H1 (cell line): Measurements from ENCODE around the gene PDP2. TPM values are rescaled to one million over a fixed set of nuclear protein-coding genes. Genes with fewer than 3 reads are reported as not detected.

ENCODE experiments used
- CTCF ChIA-PET: fragments of 300-600 bp; sonication (Branson Sonifier 250); formaldehyde crosslinking; loops from one replicate; lab custom pipeline; 2021; ENCODE audit not compliant: partially characterized antibody; lab: Charles Lee
- POLR2A ChIA-PET: fragments of 300-600 bp; sonication (Branson Sonifier 250); formaldehyde crosslinking; loops from one replicate; lab custom pipeline; 2021; ENCODE audit warnings: inconsistent platforms; ENCODE audit not compliant: partially characterized antibody; lab: Charles Lee
- DNase-seq, 2 experiments: peaks; one replicate each; pipeline versions ENCODE4 v3.0.0 to v3.0.0-alpha.2; 2010 to 2022; ENCODE audit warnings: low spot score in 2 of 2, low read depth in 1 of 2, mixed read lengths in 1 of 2
- FAIRE-seq: peaks from 2 replicates; lab custom pipeline; 2011; peaks lifted over from hg19 to GRCh38; lab: Jason Lieb, UNC
- H2AFZ ChIP-seq: 2 replicates; pipeline ENCODE4 v1.8.1; 2012; ENCODE audit warnings: low read length, inconsistent platforms
- H2AK5ac ChIP-seq: 2 replicates; pipeline ENCODE4 v1.6.1; 2013; ENCODE audit warnings: low read depth, low read length
- H2BK120ac ChIP-seq: replicated peaks from 2 replicates; pipeline ENCODE3; 2013; ENCODE audit warnings: low read depth, low read length, inconsistent platforms
- H2BK12ac ChIP-seq: 2 replicates; pipeline ENCODE4 v1.6.1; 2013; ENCODE audit warnings: low read depth, low read length
- H2BK15ac ChIP-seq: 2 replicates; pipeline ENCODE4 v1.6.1; 2013; ENCODE audit warnings: low read length
- H2BK20ac ChIP-seq: 2 replicates; pipeline ENCODE4 v1.6.1; 2013; ENCODE audit warnings: low read length
- H2BK5ac ChIP-seq: 2 replicates; pipeline ENCODE4 v1.6.1; 2013; ENCODE audit warnings: low read depth, low read length
- H3K14ac ChIP-seq: 2 replicates; pipeline ENCODE4 v1.6.1; 2013; ENCODE audit warnings: inconsistent platforms; ENCODE audit not compliant: insufficient read length
- H3K18ac ChIP-seq: 2 replicates; pipeline ENCODE4 v1.6.1; 2013; ENCODE audit warnings: low read length; ENCODE audit errors: extremely low read depth
- H3K23ac ChIP-seq: 2 replicates; pipeline ENCODE4 v1.6.1; 2013; ENCODE audit warnings: inconsistent platforms; ENCODE audit not compliant: insufficient read length
- H3K23me2 ChIP-seq: 2 replicates; pipeline ENCODE4 v1.6.1; 2013; ENCODE audit warnings: low read depth, low read length
- H3K27ac ChIP-seq: 2 replicates; pipeline ENCODE4 v1.6.1; 2011; ENCODE audit warnings: low read depth, low read length, inconsistent platforms
- H3K27me3 ChIP-seq, 4 experiments: replicated peaks in 1 of 4; 1 replicate in 1 of 4; 2 replicates in 3 of 4; pipeline versions ENCODE4 v1.6.1 to v1.8.1; 2011 to 2013; ENCODE audit warnings: low read length in 3 of 4, mild to moderate bottlenecking in 3 of 4, inconsistent platforms in 2 of 4, mixed read lengths in 2 of 4, moderate library complexity in 1 of 4; ENCODE audit not compliant: control insufficient read depth in 3 of 4, insufficient read depth in 3 of 4; ENCODE audit errors: extremely low read depth in 1 of 4
- H3K36me3 ChIP-seq, 4 experiments: 2 replicates each; pipeline versions ENCODE4 v1.6.1 to v1.8.1; 2011 to 2013; ENCODE audit warnings: mild to moderate bottlenecking in 4 of 4, low read length in 3 of 4, moderate library complexity in 2 of 4, control low read depth in 1 of 4, inconsistent platforms in 1 of 4; ENCODE audit not compliant: insufficient read depth in 4 of 4, control insufficient read depth in 2 of 4
- H3K4ac ChIP-seq: replicated peaks from 2 replicates; pipeline ENCODE3; 2013; ENCODE audit warnings: low read length, low read depth, mixed read lengths, inconsistent platforms; ENCODE audit not compliant: insufficient read length
- H3K4me1 ChIP-seq, 4 experiments: replicated peaks in 1 of 4; 1 replicate in 1 of 4; 2 replicates in 3 of 4; pipeline versions ENCODE4 v1.6.1 to v1.8.1; 2011 to 2013; ENCODE audit warnings: low read length in 3 of 4, inconsistent platforms in 2 of 4, mixed read lengths in 1 of 4; ENCODE audit not compliant: insufficient read depth in 4 of 4, control insufficient read depth in 3 of 4
- H3K4me2 ChIP-seq, 2 experiments: 2 replicates each; pipeline versions ENCODE4 v1.6.1 to v1.8.1; 2011 to 2013; ENCODE audit warnings: low read depth in 2 of 2, low read length in 2 of 2, control low read depth in 1 of 2, inconsistent platforms in 1 of 2, mild to moderate bottlenecking in 1 of 2; ENCODE audit not compliant: insufficient read depth in 1 of 2
- H3K4me3 ChIP-seq, 4 experiments: fragments of 200-600, 300-600 bp in 1 of 4; sonication (generic), shearing (Covaris generic), sonication (Bioruptor Twin) in 1 of 4; 2 replicates each; pipeline versions ENCODE4 v1.5.1 to v1.8.1; 2011 to 2016; ENCODE audit warnings: low read length in 4 of 4, low read depth in 3 of 4, control low read depth in 2 of 4, inconsistent platforms in 2 of 4, mild to moderate bottlenecking in 2 of 4, mixed read lengths in 1 of 4, moderate library complexity in 1 of 4; ENCODE audit not compliant: insufficient read depth in 2 of 4; ENCODE audit errors: extremely low read depth in 1 of 4
- H3K56ac ChIP-seq: replicated peaks from 2 replicates; pipeline ENCODE3; 2013; ENCODE audit warnings: low read depth, mild to moderate bottlenecking, mixed read lengths, low read length, inconsistent platforms; ENCODE audit not compliant: insufficient read length
- H3K79me1 ChIP-seq: 2 replicates; pipeline ENCODE4 v1.6.1; 2013; ENCODE audit warnings: low read depth, low read length, control low read depth
- H3K79me2 ChIP-seq, 2 experiments: 2 replicates each; pipeline versions ENCODE4 v1.6.1 to v1.8.1; 2012 to 2013; ENCODE audit warnings: low read length in 2 of 2, mild to moderate bottlenecking in 2 of 2, inconsistent platforms in 1 of 2; ENCODE audit not compliant: insufficient read depth in 2 of 2, control insufficient read depth in 1 of 2
- H3K9ac ChIP-seq, 4 experiments: replicated peaks in 1 of 4; 1 replicate in 1 of 4; 2 replicates in 3 of 4; pipeline versions ENCODE4 v1.6.1 to v1.8.1; 2011 to 2013; ENCODE audit warnings: low read depth in 3 of 4, low read length in 3 of 4, control low read depth in 2 of 4, mild to moderate bottlenecking in 2 of 4, moderate library complexity in 2 of 4, inconsistent platforms in 1 of 4; ENCODE audit errors: extremely low read depth in 1 of 4
- H3K9me3 ChIP-seq, 2 experiments: 2 replicates each; pipeline versions ENCODE4 v1.6.1 to v1.8.1; 2012 to 2013; ENCODE audit warnings: mild to moderate bottlenecking in 2 of 2, moderate library complexity in 2 of 2, control low read depth in 1 of 2, inconsistent platforms in 1 of 2, low read depth in 1 of 2, low read length in 1 of 2, mixed read lengths in 1 of 2; ENCODE audit not compliant: insufficient read depth in 2 of 2
- H4K20me1 ChIP-seq, 2 experiments: replicated peaks in 1 of 2; 2 replicates each; pipeline versions ENCODE3 to v1.8.1; 2011 to 2013; ENCODE audit warnings: inconsistent platforms in 2 of 2, low read length in 2 of 2, mild to moderate bottlenecking in 1 of 2; ENCODE audit not compliant: insufficient read depth in 2 of 2, control insufficient read depth in 1 of 2
- H4K5ac ChIP-seq: 2 replicates; pipeline ENCODE4 v1.6.1; 2013; ENCODE audit warnings: low read length, low read depth, mixed read lengths, inconsistent platforms; ENCODE audit not compliant: insufficient read length
- H4K8ac ChIP-seq: 2 replicates; pipeline ENCODE4 v1.8.0; 2013; ENCODE audit warnings: mild to moderate bottlenecking, moderate library complexity, low read length, inconsistent platforms; ENCODE audit not compliant: insufficient read depth; ENCODE audit errors: extremely low read depth
- H4K91ac ChIP-seq: replicated peaks from 2 replicates; pipeline ENCODE3; 2013; ENCODE audit warnings: low read length, mixed read lengths, inconsistent platforms; ENCODE audit not compliant: insufficient read length
- ATF2 ChIP-seq: IDR thresholded peaks from 2 replicates; pipeline ENCODE4 v1.6.1; 2012; ENCODE audit warnings: low read length, inconsistent platforms
- BACH1 ChIP-seq: IDR thresholded peaks from 2 replicates; pipeline ENCODE4 v1.6.1; 2012; ENCODE audit warnings: low read length, improper control_type of control experiment
- CHD1 ChIP-seq: IDR thresholded peaks from 2 replicates; pipeline ENCODE4 v1.6.1; 2012; ENCODE audit warnings: low read depth, low read length, improper control_type of control experiment
- EZH2 ChIP-seq: fragments of 200-600 bp; sonication (generic); IDR thresholded peaks from 2 replicates; pipeline ENCODE4 v1.7.1; 2012; ENCODE audit warnings: low read depth, mild to moderate bottlenecking, moderate library complexity, low read length, inconsistent platforms; ENCODE audit not compliant: severe bottlenecking
- FOSL1 ChIP-seq: IDR thresholded peaks from 2 replicates; pipeline ENCODE4 v1.6.1; 2011; ENCODE audit warnings: mild to moderate bottlenecking, low read depth, low read length, moderate library complexity; ENCODE audit not compliant: insufficient read depth
- KDM5A ChIP-seq: fragments of 200-600 bp; IDR thresholded peaks from 2 replicates; pipeline ENCODE4 v1.7.1; 2012; ENCODE audit warnings: mild to moderate bottlenecking, low read length, inconsistent platforms, mixed read lengths
- POLR2AphosphoS5 ChIP-seq: IDR thresholded peaks from 2 replicates; pipeline ENCODE4 v1.6.1; 2011; ENCODE audit warnings: low read depth, low read length
- TCF12 ChIP-seq: IDR thresholded peaks from 2 replicates; pipeline ENCODE4 v1.6.1; 2011; ENCODE audit warnings: low read depth, mild to moderate bottlenecking, low read length
- WGBS, 2 experiments: shearing (Covaris generic) in 1 of 2; methylation state at CpG; one replicate each; pipeline versions ENCODE4 v1.1.6 to v1.1.7; 2013 to 2015; ENCODE audit warnings: low lambda C conversion rate in 2 of 2, mixed read lengths in 2 of 2, inconsistent platforms in 1 of 2, low coverage in 1 of 2, missing lambda C conversion rate in 1 of 2; ENCODE audit not compliant: insufficient replicate concordance in 2 of 2, insufficient coverage in 1 of 2, insufficient read length in 1 of 2; ENCODE audit errors: extremely low coverage in 1 of 2, missing lambda C conversion rate in 1 of 2; 5-methylcytosine and 5-hydroxymethylcytosine counted together
- polyA plus RNA-seq, 7 experiments: library from polyadenylated mRNA; depleted of rRNA in 3 of 7; stranded (reverse) in 5 of 7; unstranded in 2 of 7; fragments of >200 nt in 5 of 7; fragments of 200-250 nt in 2 of 7; gene quantifications; 1 replicate in 5 of 7; 2 replicates in 1 of 7; 4 replicates in 1 of 7; pipeline versions ENCODE4 v1.2.1 to v1.2.3, GENCODE V29; 2011 to 2013; ENCODE audit warnings: missing spikeins in 2 of 7, mixed read lengths in 2 of 7
- total RNA-seq: library from RNA; stranded (reverse); fragmentation: NEBNext Ultra II Directional; extraction: Animal tissue kit (Norgen Biotek cat#: 25700); gene quantifications from 2 replicates; pipeline ENCODE4 v1.2.1, GENCODE V29; 2021
- TF ChIP-seq, protein P1 (sequence below): IDR thresholded peaks from 2 replicates; pipeline ENCODE4 v1.6.1; 2011; ENCODE audit warnings: low read depth, mild to moderate bottlenecking, low read length; ENCODE audit not compliant: insufficient read depth

The PDP2 gene
- total and polyA plus RNA-seq, 2 of the 8 experiments (the other 6 are each of a cell fraction or from before 2014, with no cell fraction given): 11.7 to 36.5 TPM

- Histone ChIP-seq H2BK5ac (no peak overlapping the region), H3K23ac (no peak overlapping the region), H3K4me1 (no peaks in the 10 kb centered on the region), H4K91ac (no peak overlapping the region), H3K9ac (no peak overlapping the region), H3K4me3 (no peak overlapping the region), H4K20me1 (peaks cover 7 to 18% of the 10 kb centered on the region in 2 experiments), H3K27me3 (no peaks in the 10 kb centered on the region), H2BK15ac (no peak overlapping the region), H4K8ac (no peak overlapping the region), H3K27ac (no peak overlapping the region), H3K36me3 (peaks cover 10 to 34% (median 22%) of the 10 kb centered on the region in 4 experiments), H3K79me2 (peaks cover 0 to 11% of the 10 kb centered on the region in 2 experiments; a peak in 1 of 4 replicates), H2BK120ac (no peak overlapping the region), H2BK12ac (no peak overlapping the region), H3K4me2 (no peak overlapping the region), H3K4ac (no peak overlapping the region), H3K9me3 (no peaks in the 10 kb centered on the region), H3K14ac (no peak overlapping the region), H2AK5ac (no peak overlapping the region), H2AFZ (no peak overlapping the region), H3K56ac (no peak overlapping the region), H4K5ac (no peak overlapping the region), H2BK20ac (no peak overlapping the region), H3K23me2 (no peaks in the 10 kb centered on the region), H3K79me1 (peaks cover 10% of the 10 kb centered on the region), H3K18ac (no peak overlapping the region)
- DNase-seq: no peak
- 92% methylated on average over 6 of the region's 6 CpGs; no CpG with 5 or more reads in 1 of the 2 experiments for WGBS, 2 experiments
- no peak for FAIRE-seq
- ChIA-PET POLR2A (interaction anchor here (2.4 kb wide), 1 partner anchor 8 kb away, joined by 12 read pairs; the partner anchor contains the start of gene PDP2), CTCF (interaction anchor here (0.6 to 42.0 kb wide), 4 partner anchors 21 to 521 kb away, joined by 3 to 1009 read pairs (median 4); partner anchors contain the start of genes CDH16 and RRAD)
- TF ChIP-seq TCF12: no peak
- TF ChIP-seq FOSL1: no peak
- TF ChIP-seq EZH2: no peak
- no peak for TF ChIP-seq KDM5A
- no peak for TF ChIP-seq POLR2AphosphoS5
- no peak for TF ChIP-seq CHD1
- TF ChIP-seq, protein P1, sequence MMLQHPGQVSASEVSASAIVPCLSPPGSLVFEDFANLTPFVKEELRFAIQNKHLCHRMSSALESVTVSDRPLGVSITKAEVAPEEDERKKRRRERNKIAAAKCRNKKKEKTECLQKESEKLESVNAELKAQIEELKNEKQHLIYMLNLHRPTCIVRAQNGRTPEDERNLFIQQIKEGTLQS: no peak
- no peak for TF ChIP-seq BACH1
- no peak for TF ChIP-seq ATF2
Observed at GRCh38 chr16:66888647-66889615, 8.6 kb downstream of the PDP2 start.
